Measurements from ENCODE around the gene LBX1. TPM values are rescaled to one million over a fixed set of nuclear protein-coding genes. Genes with fewer than 3 reads are reported as not detected.

LBX1 gene
- total and polyA plus RNA-seq, 2 of the 4 experiments (the other 2 are of a cell fraction), result not detected

Other genes starting within 250 kb of the LBX1 start
- 56.4 and 61.3 TPM in 2 replicates for gene MRPL43, start 242.0 kb downstream of the LBX1 start, total RNA-seq (2012; rRNA removed)
- 142 and 184 TPM in 2 replicates for gene MRPL43, start 242.0 kb downstream of the LBX1 start, polyA plus RNA-seq (2012; rRNA removed)
- gene TWNK, start 241.9 kb downstream of the LBX1 start, total RNA-seq (2012; rRNA removed), result 8.8 and 8.9 TPM in 2 replicates
- gene TWNK, start 241.9 kb downstream of the LBX1 start, polyA plus RNA-seq (2012; rRNA removed), result 7.5 and 7.7 TPM in 2 replicates
- gene LZTS2, start 229.7 kb downstream of the LBX1 start, total RNA-seq (2012; rRNA removed), result 17.8 and 19.2 TPM in 2 replicates
- 101 and 108 TPM in 2 replicates for gene LZTS2, start 229.7 kb downstream of the LBX1 start, polyA plus RNA-seq (2012; rRNA removed)
- 0.83 and 0.90 TPM in 2 replicates for gene PDZD7, start 198.3 kb downstream of the LBX1 start, total RNA-seq (2012; rRNA removed)
- gene PDZD7, start 198.3 kb downstream of the LBX1 start, polyA plus RNA-seq (2012; rRNA removed), result 1.5 and 1.8 TPM in 2 replicates
- 53.3 and 64.7 TPM in 2 replicates for gene SFXN3, start 198.2 kb downstream of the LBX1 start, total RNA-seq (2012; rRNA removed)
- 67.6 and 77.2 TPM in 2 replicates for gene SFXN3, start 198.2 kb downstream of the LBX1 start, polyA plus RNA-seq (2012; rRNA removed)
- 8.1 and 9.1 TPM in 2 replicates for gene KAZALD1, start 167.5 kb downstream of the LBX1 start, total RNA-seq (2012; rRNA removed)
- gene KAZALD1, start 167.5 kb downstream of the LBX1 start, polyA plus RNA-seq (2012; rRNA removed), result 18.6 and 18.7 TPM in 2 replicates
- not detected in 2 replicates for gene TLX1, start 98.2 kb downstream of the LBX1 start, total RNA-seq (2012; rRNA removed)
- not detected in 2 replicates for gene TLX1, start 98.2 kb downstream of the LBX1 start, polyA plus RNA-seq (2012; rRNA removed)
- gene BTRC, start 124.7 kb upstream of the LBX1 start, total RNA-seq (2012; rRNA removed), result 7.7 and 11.7 TPM in 2 replicates
- 7.1 and 8.4 TPM in 2 replicates for gene BTRC, start 124.7 kb upstream of the LBX1 start, polyA plus RNA-seq (2012; rRNA removed)

All from IMR-90 (cell line).